ENCODE measurements around the gene PGPEP1. TPM values are rescaled to one million over a fixed set of nuclear protein-coding genes. Genes with fewer than 3 reads are reported as not detected.

PGPEP1 gene
- total RNA-seq, 2 donors from 2014 or later, result 23.7 TPM

DNA sequence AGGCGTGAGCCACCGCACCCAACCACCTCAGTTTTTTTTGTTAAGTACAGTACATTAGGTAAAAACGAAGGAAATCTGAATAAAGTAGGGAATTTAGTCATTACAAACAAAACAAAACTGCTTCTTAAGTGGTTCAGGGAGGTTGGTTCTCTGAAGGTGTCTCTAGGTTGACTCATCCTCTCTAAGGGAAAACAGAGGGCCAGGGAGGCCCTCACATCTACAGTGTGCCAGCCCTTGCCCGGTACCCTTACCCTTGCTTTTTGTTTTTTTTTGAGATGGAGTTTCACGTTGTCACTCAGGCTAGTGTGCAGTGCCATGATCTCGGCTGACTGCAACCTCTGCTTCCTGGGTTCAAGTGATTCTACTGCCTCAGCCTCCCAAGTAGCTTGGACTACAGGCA lies 41.8 kb upstream of the PGPEP1 start:
- no peaks in the 10 kb centered on the region for H3K36me3 ChIP-seq
- no peaks in the 10 kb centered on the region for H3K9me3 ChIP-seq
- ATAC-seq (ENCODE audit: insufficient number of reproducible peaks, low FRiP score, low read depth) (no peak), DNase-seq (ENCODE audit: low spot score) (no peak)
- peaks cover 13 to 42% of the 10 kb centered on the region in 2 donors for H3K4me1 ChIP-seq (ENCODE audit: control insufficient read depth in 1 of 2, low read depth in 2 of 2)
- H3K27ac ChIP-seq, result peak overlapping the region; percentile 22 to 33
- TF ChIP-seq, protein P1, sequence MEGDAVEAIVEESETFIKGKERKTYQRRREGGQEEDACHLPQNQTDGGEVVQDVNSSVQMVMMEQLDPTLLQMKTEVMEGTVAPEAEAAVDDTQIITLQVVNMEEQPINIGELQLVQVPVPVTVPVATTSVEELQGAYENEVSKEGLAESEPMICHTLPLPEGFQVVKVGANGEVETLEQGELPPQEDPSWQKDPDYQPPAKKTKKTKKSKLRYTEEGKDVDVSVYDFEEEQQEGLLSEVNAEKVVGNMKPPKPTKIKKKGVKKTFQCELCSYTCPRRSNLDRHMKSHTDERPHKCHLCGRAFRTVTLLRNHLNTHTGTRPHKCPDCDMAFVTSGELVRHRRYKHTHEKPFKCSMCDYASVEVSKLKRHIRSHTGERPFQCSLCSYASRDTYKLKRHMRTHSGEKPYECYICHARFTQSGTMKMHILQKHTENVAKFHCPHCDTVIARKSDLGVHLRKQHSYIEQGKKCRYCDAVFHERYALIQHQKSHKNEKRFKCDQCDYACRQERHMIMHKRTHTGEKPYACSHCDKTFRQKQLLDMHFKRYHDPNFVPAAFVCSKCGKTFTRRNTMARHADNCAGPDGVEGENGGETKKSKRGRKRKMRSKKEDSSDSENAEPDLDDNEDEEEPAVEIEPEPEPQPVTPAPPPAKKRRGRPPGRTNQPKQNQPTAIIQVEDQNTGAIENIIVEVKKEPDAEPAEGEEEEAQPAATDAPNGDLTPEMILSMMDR (IDR thresholded peaks at IDR 0.05), result no peak
- H3K27me3 ChIP-seq (replicated peaks; ENCODE audit: insufficient read depth), result no peaks in the 10 kb centered on the region
- no peak overlapping the region for H3K4me3 ChIP-seq

- Histone ChIP-seq H3K4me3 (no peak overlapping the region), H3K4me1 (ENCODE audit: control insufficient read depth in 1 of 2, low read depth in 2 of 2) (peaks cover 19 to 43% of the 10 kb centered on the region in 2 donors), H3K27ac (peak overlapping the region in 1 of 2 donors; percentile 33), H3K36me3 (no peaks in the 10 kb centered on the region), H3K27me3 (replicated peaks; ENCODE audit: insufficient read depth) (no peaks in the 10 kb centered on the region), H3K9me3 (no peaks in the 10 kb centered on the region)
- TF ChIP-seq, protein P1 (IDR thresholded peaks at IDR 0.05), result no peak
- ATAC-seq (ENCODE audit: insufficient number of reproducible peaks, low FRiP score, low read depth), result no peak
- DNase-seq (ENCODE audit: low spot score), result no peak
Observed at GRCh38 chr19:18299654-18300053, 40.7 kb upstream of the PGPEP1 start.

DNA sequence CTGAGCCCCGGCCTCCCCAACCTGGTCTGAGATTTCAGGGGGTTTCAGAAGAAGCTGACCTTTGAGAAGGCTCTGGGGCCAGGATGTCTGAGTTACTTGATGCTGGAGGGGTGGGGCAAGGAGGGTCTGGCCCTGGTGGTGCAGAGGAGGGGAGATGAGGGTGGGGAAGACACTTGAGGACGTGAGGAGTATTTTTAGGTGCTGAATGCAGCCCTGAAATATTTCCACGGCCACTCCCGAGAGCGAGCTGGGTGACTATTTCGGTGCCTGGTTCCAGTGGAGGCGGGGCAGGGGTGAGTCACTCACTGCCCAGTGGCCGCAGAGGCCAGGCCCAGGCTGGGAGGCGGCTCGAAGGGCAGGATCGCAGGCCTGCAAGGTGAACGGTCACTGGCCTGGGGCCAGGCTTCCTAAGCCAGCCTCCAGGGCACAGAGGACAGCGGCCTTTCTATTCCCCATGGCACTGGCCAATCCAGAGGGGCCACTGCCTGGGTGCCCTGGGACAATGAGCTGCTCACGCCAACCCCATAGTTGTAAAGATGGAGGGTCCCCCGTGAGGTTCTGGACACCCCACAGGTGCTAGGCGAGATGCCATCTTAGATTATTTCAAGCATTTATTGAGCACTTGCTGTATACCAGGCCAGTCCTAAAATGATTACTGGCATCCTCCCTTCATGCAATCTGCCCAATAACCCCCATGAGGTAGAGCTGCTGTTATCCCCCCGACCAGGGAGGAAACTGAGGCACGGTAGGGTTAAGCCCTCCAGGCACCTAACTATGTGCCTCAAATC lies 39.3 kb upstream of the PGPEP1 start:
- Histone ChIP-seq H3K4me3 (peak overlapping the region; percentile 0), H3K36me3 (no peaks in the 10 kb centered on the region), H3K9me3 (no peaks in the 10 kb centered on the region), H3K4me1 (ENCODE audit: control insufficient read depth in 1 of 2, low read depth in 2 of 2) (peaks cover 31 to 55% of the 10 kb centered on the region in 2 donors), H3K27me3 (replicated peaks; ENCODE audit: insufficient read depth) (no peaks in the 10 kb centered on the region), H3K27ac (peak overlapping the region; percentile 92 to 99)
- peak; percentile 80 for DNase-seq (ENCODE audit: low spot score)
- TF ChIP-seq, protein P1 (IDR thresholded peaks at IDR 0.05), result no peak
- ATAC-seq (ENCODE audit: insufficient number of reproducible peaks, low FRiP score, low read depth), result peak; percentile 70

DNA sequence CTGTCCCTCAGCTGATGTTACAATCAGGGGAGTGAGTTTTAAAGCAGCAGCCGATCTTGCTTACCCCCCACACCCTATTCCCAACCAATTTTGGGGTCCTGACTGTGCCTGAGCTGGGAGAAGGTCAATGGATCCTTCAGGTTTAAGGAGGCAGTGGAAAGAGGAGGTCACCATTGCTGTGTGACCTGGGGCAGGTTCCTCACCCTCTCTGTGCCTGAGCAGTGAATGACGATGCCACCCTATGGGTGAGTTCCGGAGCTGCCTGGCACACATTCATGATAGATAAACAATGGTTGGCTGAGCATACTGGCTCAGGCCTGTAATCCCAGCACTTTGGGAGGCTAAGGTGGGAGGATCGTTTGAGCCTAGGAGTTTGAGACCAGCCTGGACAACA lies 38.7 kb upstream of the PGPEP1 start:
- Histone ChIP-seq H3K4me1 (ENCODE audit: control insufficient read depth in 1 of 2, low read depth in 2 of 2) (peaks cover 37 to 61% of the 10 kb centered on the region in 2 donors), H3K27me3 (replicated peaks; ENCODE audit: insufficient read depth) (no peaks in the 10 kb centered on the region), H3K4me3 (no peak overlapping the region), H3K36me3 (no peaks in the 10 kb centered on the region), H3K9me3 (no peaks in the 10 kb centered on the region), H3K27ac (peak overlapping the region; percentile 92 to 99)
- ATAC-seq (ENCODE audit: insufficient number of reproducible peaks, low FRiP score, low read depth) (no peak), DNase-seq (ENCODE audit: low spot score) (no peak)
- TF ChIP-seq, protein P1 (IDR thresholded peaks at IDR 0.05), result no peak

DNA sequence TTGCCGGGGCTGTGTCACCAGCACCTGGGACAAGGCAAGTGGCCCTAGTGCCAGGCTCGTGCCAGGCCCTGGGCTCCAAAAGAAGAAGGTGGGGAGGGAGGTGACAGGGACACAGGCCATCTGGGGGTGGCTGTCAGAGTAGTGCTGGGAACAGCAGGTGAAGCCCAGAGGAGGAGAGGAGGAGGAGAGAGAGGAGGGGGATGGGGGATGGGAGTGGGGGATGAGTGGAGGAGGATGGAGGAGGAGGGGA lies 36.3 kb upstream of the PGPEP1 start:
- Histone ChIP-seq H3K27me3 (replicated peaks; ENCODE audit: insufficient read depth) (no peaks in the 10 kb centered on the region), H3K9me3 (no peaks in the 10 kb centered on the region), H3K4me3 (peak overlapping the region; percentile 68), H3K4me1 (ENCODE audit: control insufficient read depth in 1 of 2, low read depth in 2 of 2) (peaks cover 52 to 86% of the 10 kb centered on the region in 2 donors), H3K36me3 (no peaks in the 10 kb centered on the region), H3K27ac (peak overlapping the region; percentile 86 to 99)
- DNase-seq (ENCODE audit: low spot score), result no peak
- TF ChIP-seq, protein P1 (IDR thresholded peaks at IDR 0.05), result no peak
- no peak for ATAC-seq (ENCODE audit: insufficient number of reproducible peaks, low FRiP score, low read depth)

Data from thoracic aorta (tissue), 2 donors.